Measurements from ENCODE around the gene KBTBD4.
"Not testable (repeated sequence)": the region's sequence is repeated elsewhere in the genome, so short reads cannot be mapped to it uniquely, and the experiment has no call there.

Gene KBTBD4

DNA sequence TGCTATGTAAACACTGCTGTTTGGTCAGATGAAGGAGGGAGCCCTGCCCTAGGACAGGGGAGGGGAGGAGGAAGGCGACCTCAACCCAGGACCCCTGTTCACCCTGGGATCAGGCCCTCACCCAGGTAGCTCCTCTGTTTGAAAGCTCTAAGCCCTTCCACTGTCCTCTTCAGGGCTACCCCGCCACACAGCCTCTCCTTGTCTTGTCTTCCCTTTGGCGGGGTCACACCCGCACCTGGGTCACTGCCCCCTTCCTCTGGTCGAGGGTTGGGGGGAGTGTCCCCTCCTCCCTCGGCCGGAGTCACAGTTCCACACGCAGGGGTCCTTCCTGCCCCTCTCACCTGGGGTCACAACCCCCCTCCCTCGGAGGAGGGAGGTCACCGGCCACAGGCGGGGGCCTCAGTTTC, 13.8 kb downstream of the KBTBD4 start:
- no peak for DNase-seq (ENCODE audit: low read depth)
- TF ChIP-seq CTCF (IDR thresholded peaks at IDR 0.05; ENCODE audit: low read length, missing control alignments) = no peak
- H3K4me3 ChIP-seq (replicated peaks; ENCODE audit: low read depth, low read length) = peak overlapping the region; percentile 83

GRCh38 chr11:47564366-47564765, 14.4 kb downstream of the KBTBD4 start:
- DNase-seq (ENCODE audit: low read depth); H3K4me3 ChIP-seq (replicated peaks; ENCODE audit: low read depth, low read length): not testable (repeated sequence)

DNA sequence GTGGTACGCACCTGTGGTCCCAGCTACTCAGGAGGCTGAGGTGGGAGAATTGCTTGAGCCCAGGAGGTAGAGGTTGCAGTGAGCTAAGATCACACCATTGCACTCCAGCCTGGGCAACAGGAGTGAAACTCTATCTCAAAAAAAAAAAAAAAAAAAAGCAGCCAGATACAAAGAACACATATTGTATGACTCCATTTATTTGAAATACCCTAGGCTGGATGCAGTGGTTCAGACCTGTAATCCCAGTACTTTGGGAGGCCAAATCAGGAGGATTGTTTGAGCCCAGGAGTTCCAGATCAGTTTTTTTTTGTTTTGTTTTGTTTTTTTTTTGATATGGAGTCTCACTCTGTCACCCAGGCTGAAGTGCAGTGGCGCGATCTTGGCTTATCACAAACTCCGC, 16.4 kb downstream of the KBTBD4 start:
- not testable (repeated sequence) for H3K4me3 ChIP-seq (replicated peaks; ENCODE audit: low read depth, low read length); DNase-seq (ENCODE audit: low read depth)

DNA sequence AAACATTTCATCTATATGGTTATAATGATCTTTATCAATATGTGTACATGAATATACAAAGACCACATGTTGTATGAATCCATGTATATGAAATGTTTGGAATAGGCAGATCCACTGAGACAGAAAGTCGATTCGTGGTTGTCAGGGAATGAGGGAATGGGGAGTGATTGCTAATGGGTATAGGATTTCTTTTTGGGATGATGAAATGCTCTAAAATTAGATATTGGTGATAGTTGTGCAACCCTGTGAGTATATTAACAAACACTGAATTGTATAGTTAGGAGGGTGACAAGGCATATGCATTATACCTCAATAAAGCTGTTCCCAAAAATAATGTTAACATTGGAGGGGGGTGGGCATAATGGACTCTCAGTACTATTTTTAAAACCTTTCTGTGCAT, 18.3 kb downstream of the KBTBD4 start:
- TF ChIP-seq CTCF (IDR thresholded peaks at IDR 0.05; ENCODE audit: low read length, missing control alignments) = no peak
- DNase-seq (ENCODE audit: low read depth) = no peak
- no peak overlapping the region for H3K4me3 ChIP-seq (replicated peaks; ENCODE audit: low read depth, low read length)

GRCh38 chr11:47558695-47559094, 20.1 kb downstream of the KBTBD4 start:
- no peak for DNase-seq (ENCODE audit: low read depth)
- no peak for TF ChIP-seq CTCF (IDR thresholded peaks at IDR 0.05; ENCODE audit: low read length, missing control alignments)
- no peak overlapping the region for H3K4me3 ChIP-seq (replicated peaks; ENCODE audit: low read depth, low read length)

GRCh38 chr11:47557004-47557403, 21.8 kb downstream of the KBTBD4 start:
- not testable (repeated sequence) for DNase-seq (ENCODE audit: low read depth); H3K4me3 ChIP-seq (replicated peaks; ENCODE audit: low read depth, low read length)

GRCh38 chr11:47553406-47553743, 25.4 kb downstream of the KBTBD4 start:
- peak; percentile 51 for DNase-seq (ENCODE audit: low read depth)
- H3K4me3 ChIP-seq (replicated peaks; ENCODE audit: low read depth, low read length) = peak overlapping the region; percentile 58
- no peak for TF ChIP-seq CTCF (IDR thresholded peaks at IDR 0.05; ENCODE audit: low read length, missing control alignments)

DNA sequence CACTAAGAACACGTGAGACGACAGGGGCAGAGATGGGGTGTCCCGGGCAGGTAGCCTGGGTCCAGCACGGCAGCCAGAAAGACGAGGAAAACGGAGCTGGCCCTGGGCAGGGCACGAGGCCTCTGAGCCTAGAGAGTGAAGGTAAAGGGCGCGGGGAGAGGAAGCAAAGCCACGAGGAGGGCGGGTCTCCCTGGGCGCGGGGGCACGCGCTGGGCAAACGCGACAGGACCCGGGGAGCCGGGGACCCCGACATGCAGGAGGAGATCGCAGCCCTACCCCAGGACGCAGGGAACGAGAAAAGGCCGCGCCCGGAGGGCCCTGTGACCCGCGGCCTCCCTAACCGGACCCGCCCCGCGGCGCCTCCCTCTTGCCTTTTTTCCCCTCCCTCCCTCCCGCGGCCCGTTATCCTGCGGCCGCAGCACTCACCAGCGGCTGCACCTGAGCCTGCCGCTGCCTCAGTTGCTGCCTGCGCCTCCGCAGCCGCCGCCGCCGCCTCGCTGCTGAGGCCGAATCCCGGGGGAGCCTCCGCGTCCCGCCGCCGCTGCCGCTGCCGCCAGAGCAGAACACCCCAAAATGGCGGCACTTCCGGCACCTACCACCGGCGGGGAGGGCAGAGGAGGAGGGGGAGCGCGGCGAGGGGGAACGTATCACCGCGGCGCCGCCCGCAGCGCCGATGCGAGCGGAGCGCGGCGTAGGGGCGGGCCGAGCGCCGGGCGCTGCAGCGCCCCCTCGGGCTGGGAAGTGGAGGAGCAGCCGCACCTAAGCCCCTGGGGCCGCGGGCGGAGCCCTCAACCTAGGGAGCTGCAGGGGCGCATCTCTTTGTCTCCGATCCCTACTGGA, 26.0 kb downstream of the KBTBD4 start, which contains the start of gene CELF1:
TSS of gene CELF1 (minus strand) at position 567 of the 840 bp plus-strand sequence. CDS start 53,609 bp downstream, outside the sequence.
- peak; percentile 87 for DNase-seq (ENCODE audit: low read depth)
- peak; percentile 45 for TF ChIP-seq CTCF (IDR thresholded peaks at IDR 0.05; ENCODE audit: low read length, missing control alignments)
- peak within 1 kb of the TSS; percentile 97 for H3K4me3 ChIP-seq (replicated peaks; ENCODE audit: low read depth, low read length)

Data from fibroblast of pulmonary artery (primary cell).